HG02938 (cell line): ENCODE results near the gene CDH13.

Experiments
- ATAC-seq: cut with Tn5 transposase; IDR thresholded peaks from one replicate; pipeline ENCODE4 v1.9.1; 2021; ENCODE audit warnings: mild to moderate bottlenecking, moderate library complexity; ENCODE audit not compliant: unreplicated experiment

CDH13 gene

GRCh38 chr16:82625066-82625968 is 1.5 kb upstream of the CDH13 start:
- no peak for ATAC-seq

DNA sequence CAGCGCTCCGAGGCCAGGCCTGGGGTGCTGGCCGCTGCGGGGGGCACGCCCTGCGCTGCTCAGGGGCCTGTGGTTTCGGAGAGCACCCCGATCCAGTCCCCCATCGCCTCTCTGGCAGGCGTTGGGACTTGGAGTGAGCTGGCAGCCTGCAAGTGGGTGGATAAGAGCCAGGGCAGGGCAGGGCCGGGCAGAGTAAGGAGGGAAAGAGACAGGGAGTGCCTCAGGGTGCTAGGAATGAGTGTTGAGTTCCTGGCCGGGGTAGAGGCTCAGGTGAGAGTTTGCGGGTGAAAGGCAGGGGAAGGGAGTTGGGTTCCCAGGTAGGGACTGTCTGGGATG is 1.3 kb downstream of the CDH13 start:
- ATAC-seq: no peak

DNA sequence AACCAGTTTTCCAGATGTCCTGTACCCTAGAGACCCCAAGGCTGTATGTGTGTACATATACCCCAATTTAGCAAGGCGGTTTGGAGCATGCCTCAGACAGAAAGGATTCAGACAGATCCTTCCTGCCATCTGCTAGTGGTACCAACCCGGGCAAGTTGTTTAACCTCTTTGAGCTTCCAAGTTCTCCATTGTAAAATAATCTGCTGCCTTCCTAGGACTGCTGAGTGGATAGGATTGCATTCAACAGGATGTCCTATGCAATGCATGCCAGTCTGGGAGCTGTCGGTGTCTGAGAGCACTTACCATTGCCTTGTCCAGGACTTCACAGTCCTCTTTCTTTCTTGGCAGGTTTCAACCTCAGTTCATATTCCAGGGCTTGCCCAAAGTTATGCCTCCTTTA is 1.9 kb downstream of the CDH13 start:
- no peak for ATAC-seq

- ATAC-seq: no peak
These were observed 2.8 kb downstream of the CDH13 start for GRCh38 chr16:82629441-82630027.

DNA sequence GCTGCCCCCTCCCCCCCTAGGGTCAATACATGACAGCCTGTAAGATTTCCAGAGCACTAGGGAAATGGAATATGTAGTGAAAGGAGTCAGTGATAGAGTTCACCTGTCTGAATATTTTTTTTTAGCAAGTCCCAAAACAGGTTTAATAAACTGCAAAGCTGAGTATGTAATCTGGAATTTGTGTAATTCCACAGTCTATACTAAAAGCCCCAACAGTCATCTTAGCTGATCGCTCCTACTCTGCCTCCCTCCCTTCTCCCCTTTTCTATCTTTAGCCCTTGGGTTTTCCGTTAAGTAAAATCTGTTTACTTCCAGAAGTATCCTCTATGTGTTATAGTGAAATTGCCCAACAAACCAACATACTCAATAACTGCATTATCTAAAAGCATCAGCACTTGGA is 3.5 kb downstream of the CDH13 start:
- ATAC-seq: no peak

- no peak for ATAC-seq
These were observed 3.9 kb downstream of the CDH13 start for GRCh38 chr16:82630688-82631087.

DNA sequence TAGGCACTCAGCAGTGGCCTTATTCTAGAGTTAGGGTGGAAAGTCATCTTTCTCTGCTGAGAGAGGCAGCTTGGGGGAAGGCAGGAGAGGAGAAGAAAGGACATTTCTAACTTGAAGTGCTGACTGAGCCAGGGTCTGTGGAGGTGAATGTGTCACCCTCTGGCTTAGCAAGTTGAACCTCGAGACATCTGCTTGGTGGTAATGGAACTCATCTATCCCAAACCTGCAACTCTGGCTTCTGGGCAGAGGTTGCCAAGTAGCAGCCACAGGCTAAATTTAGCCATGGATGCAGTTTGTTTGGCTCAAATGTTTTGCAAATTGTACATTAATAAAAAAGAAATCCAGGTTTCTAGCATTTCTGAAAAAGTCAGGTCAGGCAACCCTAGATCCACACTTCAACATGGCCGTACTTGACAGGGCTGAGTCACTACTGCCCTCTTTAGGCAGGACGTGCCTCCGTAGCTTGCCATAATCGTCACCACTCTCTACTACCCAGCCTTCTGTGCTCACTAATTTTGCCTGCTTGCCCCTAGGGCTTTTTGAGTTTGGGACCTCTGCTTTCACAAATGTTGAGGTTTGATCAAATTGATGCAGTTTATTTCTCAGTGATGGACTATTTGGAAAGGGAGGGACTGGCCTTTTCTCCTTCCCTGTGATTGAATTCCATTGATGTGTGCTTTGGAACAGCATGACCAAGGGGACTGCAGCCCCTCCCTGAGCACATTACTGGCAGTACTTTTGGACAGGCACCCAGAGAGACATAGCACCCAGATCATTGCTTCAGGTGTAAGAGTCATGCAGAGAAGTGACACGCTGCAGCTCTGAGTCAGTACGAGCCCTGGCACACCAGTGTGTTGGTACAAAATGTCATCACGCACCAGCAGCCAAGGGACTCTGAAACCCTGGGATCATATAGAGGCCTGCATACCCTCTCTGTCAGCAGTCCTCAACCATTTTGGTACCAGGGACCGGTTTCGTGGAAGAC is 5.2 kb downstream of the CDH13 start:
- no peak for ATAC-seq

- no peak for ATAC-seq
These were observed 7.3 kb downstream of the CDH13 start for GRCh38 chr16:82633964-82634600.

DNA sequence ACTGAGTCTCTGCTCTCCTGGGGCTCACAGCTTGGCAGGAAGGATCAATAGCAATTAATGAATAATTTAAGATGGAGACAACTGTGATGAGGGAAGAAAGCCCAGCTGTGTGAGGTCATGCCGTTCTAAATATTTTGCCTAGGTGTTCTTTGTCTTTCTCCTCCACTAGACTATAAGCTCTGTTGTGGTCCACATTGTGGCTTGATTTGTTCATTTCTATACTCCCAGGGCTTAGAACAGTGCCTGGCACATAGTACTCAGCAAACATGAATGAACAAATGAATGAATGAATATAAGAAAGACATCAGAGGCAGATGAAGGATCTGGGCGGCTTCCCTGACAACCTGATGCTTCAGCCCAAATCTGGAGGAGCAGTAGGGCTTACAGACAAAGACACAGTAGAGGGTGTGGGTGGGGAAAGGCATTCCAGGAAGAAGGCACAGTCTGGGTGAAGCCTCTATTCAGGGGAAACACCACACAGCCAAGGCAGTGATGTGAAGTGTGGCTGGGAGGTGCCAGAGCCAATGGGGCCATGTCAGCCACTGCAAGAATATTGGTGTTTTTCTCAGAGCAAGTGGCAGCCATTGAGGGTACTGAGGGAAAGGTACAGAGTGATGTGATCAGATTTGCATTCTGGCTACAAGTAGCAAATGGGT is 8.3 kb downstream of the CDH13 start:
- ATAC-seq: no peak

- peak; percentile 50 for ATAC-seq
These were observed 9.7 kb downstream of the CDH13 start for GRCh38 chr16:82636485-82636884.

DNA sequence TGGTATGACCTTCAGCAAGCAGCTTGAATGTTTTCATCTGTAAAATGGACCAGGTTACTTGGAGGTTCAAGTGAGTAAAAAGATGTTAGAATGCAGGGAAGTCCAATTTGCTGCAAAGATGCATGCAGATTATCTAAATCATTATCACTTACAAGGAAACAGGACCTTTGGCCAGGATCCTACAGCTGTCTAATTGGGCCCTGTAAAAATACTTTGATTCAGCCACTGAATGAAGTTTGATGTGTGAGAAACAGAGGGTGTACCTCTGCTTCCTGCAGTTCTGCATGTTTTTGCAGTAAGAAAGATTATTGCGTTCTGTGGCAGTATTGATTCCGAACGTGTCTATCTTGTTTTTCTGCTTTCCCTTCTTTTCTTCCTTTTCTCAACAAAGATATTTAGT is 10.2 kb downstream of the CDH13 start:
- no peak for ATAC-seq

GRCh38 chr16:82638095-82638798 is 11.5 kb downstream of the CDH13 start:
- ATAC-seq: no peak

DNA sequence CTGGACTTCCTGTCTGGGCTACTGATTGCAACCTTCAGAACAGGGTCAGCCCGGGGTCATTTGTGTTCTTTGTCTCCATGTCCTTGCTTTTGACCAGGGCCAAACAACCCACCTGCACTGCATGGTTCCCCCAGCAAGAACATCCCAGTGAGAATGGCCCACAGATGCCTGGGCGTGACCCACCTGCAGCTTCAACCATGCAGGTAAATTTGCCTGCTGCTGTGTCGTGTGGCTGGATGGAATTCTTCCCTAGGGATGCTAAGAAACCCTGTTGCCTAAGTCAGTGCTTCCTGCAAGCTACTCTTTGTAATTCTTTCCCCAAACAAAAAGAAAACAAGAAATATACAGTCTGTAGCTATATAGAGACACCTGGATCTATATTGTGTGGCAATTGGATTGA is 12.5 kb downstream of the CDH13 start:
- no peak for ATAC-seq

GRCh38 chr16:82639666-82640336 is 13.0 kb downstream of the CDH13 start:
- peak; percentile 47 for ATAC-seq

GRCh38 chr16:82641336-82641984 is 14.7 kb downstream of the CDH13 start:
- ATAC-seq: no peak

GRCh38 chr16:82643136-82643535 is 16.4 kb downstream of the CDH13 start:
- no peak for ATAC-seq

GRCh38 chr16:82643936-82644630 is 17.3 kb downstream of the CDH13 start:
- no peak for ATAC-seq

DNA sequence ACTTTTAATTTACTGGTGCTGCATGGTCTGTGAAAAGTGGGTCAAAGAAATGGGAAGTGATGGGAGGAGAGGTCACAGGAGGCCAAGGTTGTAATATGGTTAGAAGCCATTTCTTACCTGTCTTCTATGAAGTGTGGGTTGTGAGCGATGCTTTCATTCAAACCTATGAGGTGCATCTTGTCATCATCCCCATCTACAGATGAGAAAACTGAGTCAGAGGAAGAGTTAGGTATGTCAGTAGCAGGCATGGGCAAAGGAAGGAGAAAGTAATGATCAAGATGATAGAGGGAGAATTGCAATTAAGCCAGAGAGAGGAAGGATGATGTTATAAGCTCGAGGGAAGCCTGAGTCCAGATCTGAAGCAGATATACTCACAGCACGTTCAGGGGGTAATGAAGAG is 19.7 kb downstream of the CDH13 start:
- ATAC-seq: no peak
